ENCODE results near the gene PDIA5.

The PDIA5 gene

DNA sequence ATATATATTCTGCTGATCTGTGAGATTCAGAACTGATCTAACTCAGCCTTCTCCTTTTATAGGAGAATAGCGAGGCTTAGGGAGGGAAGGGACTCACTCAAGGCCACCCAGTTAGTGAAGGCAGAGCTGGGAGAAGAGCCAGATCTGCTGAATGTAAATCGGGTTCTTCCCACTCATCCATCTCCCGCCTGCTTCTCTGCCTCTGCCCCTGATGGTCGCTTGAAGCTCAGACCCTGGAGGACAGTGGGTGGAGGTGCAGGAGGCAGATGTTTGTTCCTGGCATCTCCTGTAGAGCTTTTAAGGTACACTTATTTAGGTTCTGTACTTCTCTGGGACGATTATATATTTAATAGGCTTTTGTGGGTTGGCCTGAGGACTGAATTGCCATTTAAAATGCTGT lies 4.3 kb downstream of the PDIA5 start:
- Mint-ChIP-seq H3K36me3 (no peaks in the 10 kb centered on the region), H3K4me3 (no peak overlapping the region), H3K4me1 (peaks cover 30% of the 10 kb centered on the region), H3K27me3 (peaks cover 12% of the 10 kb centered on the region), H3K27ac (no peak overlapping the region), H3K9me3 (no peaks in the 10 kb centered on the region)
- CTCF ChIA-PET, result interaction anchor here (0.8 to 1.2 kb wide), 3 partner anchors 10 to 199 kb away, joined by 3 read pairs; no protein-coding TSS in a partner anchor
- no peak for DNase-seq

- CTCF ChIA-PET, result interaction anchor here (0.8 to 1.2 kb wide), 3 partner anchors 10 to 198 kb away, joined by 3 read pairs; no protein-coding TSS in a partner anchor
- H3K4me3 Mint-ChIP-seq, result no peak overlapping the region
- no peaks in the 10 kb centered on the region for H3K36me3 Mint-ChIP-seq
- no peaks in the 10 kb centered on the region for H3K9me3 Mint-ChIP-seq
- peaks cover 12% of the 10 kb centered on the region for H3K27me3 Mint-ChIP-seq
- no peak overlapping the region for H3K27ac Mint-ChIP-seq
- peaks cover 31% of the 10 kb centered on the region for H3K4me1 Mint-ChIP-seq
- DNase-seq, result no peak
Measured at GRCh38 chr3:123071581-123071980, 4.8 kb downstream of the PDIA5 start.

DNA sequence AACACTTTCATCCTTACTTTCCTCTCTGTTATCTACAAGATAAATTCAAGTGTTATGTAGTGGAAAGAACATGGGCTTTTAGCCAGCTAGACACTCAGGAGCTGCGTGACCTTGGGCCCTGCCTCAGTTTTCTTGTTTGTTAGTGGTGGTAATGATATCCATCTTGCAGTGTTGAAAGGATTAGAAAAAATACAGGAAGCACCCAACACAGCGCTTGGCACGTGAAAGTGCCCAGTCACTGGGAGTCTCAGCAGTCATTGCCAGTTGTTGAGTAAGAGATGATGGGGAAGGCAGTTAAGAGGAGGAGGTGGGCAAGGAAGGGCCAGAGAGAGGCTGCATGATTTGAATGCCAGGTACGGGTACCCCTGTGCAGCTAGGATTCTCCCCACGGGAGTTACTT lies 5.3 kb downstream of the PDIA5 start:
- Mint-ChIP-seq H3K9me3 (no peaks in the 10 kb centered on the region), H3K4me1 (peaks cover 30% of the 10 kb centered on the region), H3K27me3 (peaks cover 7% of the 10 kb centered on the region), H3K27ac (no peak overlapping the region), H3K36me3 (no peaks in the 10 kb centered on the region), H3K4me3 (no peak overlapping the region)
- CTCF ChIA-PET, result interaction anchor here (1.0 kb wide), 1 partner anchor 9 kb away, joined by 3 read pairs; no protein-coding TSS in a partner anchor
- no peak for DNase-seq

DNA sequence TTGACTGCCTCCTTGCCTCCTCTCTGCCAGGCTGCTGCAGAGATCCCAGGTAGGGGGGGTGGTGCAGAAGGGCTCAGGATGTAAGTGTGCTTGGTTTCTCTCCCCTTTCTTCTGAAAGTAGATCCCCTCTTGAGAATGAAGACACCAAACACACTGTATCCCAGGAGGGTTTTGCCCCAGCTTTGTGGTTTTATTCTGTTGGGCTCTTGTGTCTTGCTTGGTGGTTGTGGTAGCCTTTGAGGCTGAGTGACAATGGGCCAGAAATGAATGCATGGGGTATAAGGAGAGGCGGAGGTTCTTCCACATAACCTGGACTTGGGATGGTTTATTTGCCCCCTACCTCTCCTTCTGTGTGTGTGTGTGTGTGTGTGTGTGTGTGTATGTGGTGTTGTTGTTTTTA lies 5.7 kb downstream of the PDIA5 start:
- Mint-ChIP-seq H3K9me3 (no peaks in the 10 kb centered on the region), H3K27me3 (peaks cover 6% of the 10 kb centered on the region), H3K27ac (no peak overlapping the region), H3K4me1 (peaks cover 29% of the 10 kb centered on the region), H3K4me3 (no peak overlapping the region), H3K36me3 (no peaks in the 10 kb centered on the region)
- CTCF ChIA-PET, result no interaction called here
- DNase-seq, result no peak

DNA sequence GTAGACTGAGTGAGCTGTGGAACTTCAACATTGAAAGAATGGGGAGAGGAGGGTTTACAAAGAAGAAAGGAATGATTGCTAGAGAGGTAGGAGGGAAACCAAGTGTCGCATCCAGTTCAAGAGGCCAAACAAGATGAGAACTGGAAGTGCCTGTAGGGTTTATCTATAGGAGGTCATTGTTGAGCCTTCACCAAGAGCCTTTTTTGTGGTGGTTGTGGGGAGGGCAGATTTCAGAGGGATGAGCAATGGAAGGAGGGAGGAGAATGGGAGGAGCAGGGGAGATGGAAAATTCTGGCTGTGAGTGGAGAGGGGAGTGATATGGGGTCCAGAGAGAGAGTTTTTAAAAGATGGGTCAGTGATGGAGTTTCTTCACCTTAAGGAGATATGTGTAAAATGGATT lies 8.5 kb downstream of the PDIA5 start:
- Mint-ChIP-seq H3K36me3 (no peaks in the 10 kb centered on the region), H3K4me1 (peaks cover 12% of the 10 kb centered on the region), H3K4me3 (no peak overlapping the region), H3K9me3 (no peaks in the 10 kb centered on the region), H3K27me3 (no peaks in the 10 kb centered on the region), H3K27ac (no peak overlapping the region)
- DNase-seq, result no peak
- CTCF ChIA-PET, result no interaction called here

DNA sequence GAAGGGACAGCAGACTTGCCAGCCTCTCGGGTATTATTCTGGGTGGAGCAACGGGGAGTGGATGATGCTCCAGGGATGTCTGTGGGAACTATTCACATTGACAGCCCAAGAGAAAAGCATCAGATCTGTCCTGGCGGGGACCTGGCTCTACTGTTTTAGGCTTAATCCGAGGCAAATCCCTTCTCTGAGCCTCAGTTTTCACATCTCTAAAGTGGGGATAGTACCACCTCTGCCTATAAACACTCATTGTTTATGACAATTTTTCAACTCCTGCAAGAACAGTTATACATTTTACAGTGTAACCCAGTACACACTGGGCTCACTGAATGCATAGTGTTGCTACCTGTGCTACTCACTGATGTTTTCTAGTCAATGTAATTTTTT lies 9.3 kb downstream of the PDIA5 start:
- DNase-seq, result no peak
- CTCF ChIA-PET, result interaction anchor here (1.3 kb wide), 1 partner anchor 17 kb away, joined by 6 read pairs; no protein-coding TSS in a partner anchor
- Mint-ChIP-seq H3K27ac (no peak overlapping the region), H3K4me3 (no peak overlapping the region), H3K9me3 (no peaks in the 10 kb centered on the region), H3K36me3 (no peaks in the 10 kb centered on the region), H3K27me3 (no peaks in the 10 kb centered on the region), H3K4me1 (peaks cover 12% of the 10 kb centered on the region)

GRCh38 chr3:123076496-123077418 lies 9.9 kb downstream of the PDIA5 start:
- Mint-ChIP-seq H3K4me3 (no peak overlapping the region), H3K4me1 (peaks cover 15% of the 10 kb centered on the region), H3K36me3 (no peaks in the 10 kb centered on the region), H3K9me3 (no peaks in the 10 kb centered on the region), H3K27ac (no peak overlapping the region), H3K27me3 (no peaks in the 10 kb centered on the region)
- DNase-seq, result no peak
- CTCF ChIA-PET, result interaction anchor here (1.3 kb wide), 1 partner anchor 16 kb away, joined by 6 read pairs; no protein-coding TSS in a partner anchor

DNA sequence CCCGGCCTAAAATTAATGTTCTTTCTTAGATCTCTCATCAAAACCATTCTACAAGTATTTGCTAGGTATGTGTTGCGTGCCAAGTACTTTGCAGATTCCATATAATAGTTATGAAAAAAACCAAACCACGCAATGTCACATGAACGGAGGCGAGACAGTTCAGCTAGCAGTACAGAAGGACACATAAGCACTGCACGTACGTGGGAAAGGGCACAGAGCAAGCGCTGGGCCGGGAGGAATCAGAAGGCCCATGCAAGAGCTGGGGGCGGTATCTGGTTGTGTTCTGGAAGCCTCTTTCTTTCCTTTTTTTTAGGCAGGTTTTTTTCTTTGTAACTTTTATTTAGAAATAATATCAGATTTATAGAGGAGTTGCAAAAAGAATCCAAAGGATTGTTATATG lies 11.3 kb downstream of the PDIA5 start:
- no peaks in the 10 kb centered on the region for H3K27me3 Mint-ChIP-seq
- CTCF ChIA-PET, result no interaction called here
- DNase-seq, result no peak
- H3K4me3 Mint-ChIP-seq, result no peak overlapping the region
- H3K27ac Mint-ChIP-seq, result no peak overlapping the region
- H3K36me3 Mint-ChIP-seq, result no peaks in the 10 kb centered on the region
- H3K9me3 Mint-ChIP-seq, result no peaks in the 10 kb centered on the region
- H3K4me1 Mint-ChIP-seq, result peaks cover 22% of the 10 kb centered on the region

GRCh38 chr3:123080864-123081562 lies 14.2 kb downstream of the PDIA5 start:
- H3K4me1 Mint-ChIP-seq, result peaks cover 44% of the 10 kb centered on the region
- no peaks in the 10 kb centered on the region for H3K9me3 Mint-ChIP-seq
- no peak for DNase-seq
- CTCF ChIA-PET, result interaction anchor here (0.8 to 1.2 kb wide), 2 partner anchors 9 to 137 kb away, joined by 3 read pairs; no protein-coding TSS in a partner anchor
- no peaks in the 10 kb centered on the region for H3K36me3 Mint-ChIP-seq
- H3K4me3 Mint-ChIP-seq, result no peak overlapping the region
- H3K27me3 Mint-ChIP-seq, result no peaks in the 10 kb centered on the region
- H3K27ac Mint-ChIP-seq, result no peak overlapping the region

DNA sequence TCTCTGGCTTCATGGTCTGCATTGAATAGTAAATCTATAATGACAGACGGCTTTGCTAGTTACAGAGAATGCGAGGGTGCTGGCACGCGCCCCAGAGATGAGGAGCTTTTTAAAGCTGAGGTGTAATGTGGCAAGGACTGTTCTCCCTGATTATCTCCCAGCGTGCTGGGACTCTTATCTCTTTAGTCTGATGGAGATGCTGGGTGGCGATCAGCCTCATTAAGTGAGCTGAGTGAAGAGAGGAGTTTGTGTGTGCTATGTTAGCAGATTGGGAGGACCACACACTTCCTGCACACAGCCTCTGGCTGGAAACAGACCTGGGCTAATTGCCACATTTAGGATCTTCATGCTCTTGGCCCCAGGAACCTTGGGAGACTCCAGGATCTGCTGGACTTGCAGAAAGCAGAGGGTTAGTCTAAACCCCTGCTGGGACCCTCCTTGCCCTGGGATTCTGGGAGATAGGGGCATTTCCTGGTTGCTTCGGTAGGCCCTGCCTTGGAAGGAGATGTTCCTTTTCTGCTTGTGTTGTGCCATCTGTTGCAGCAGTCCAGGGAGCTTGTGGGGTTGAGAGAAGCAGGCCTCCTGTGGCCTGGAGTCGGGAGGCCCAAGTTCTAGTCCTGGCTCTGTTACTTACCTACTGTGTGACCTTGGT lies 15.0 kb downstream of the PDIA5 start:
- no peak overlapping the region for H3K4me3 Mint-ChIP-seq
- H3K9me3 Mint-ChIP-seq, result no peaks in the 10 kb centered on the region
- CTCF ChIA-PET, result interaction anchor here (0.8 to 1.2 kb wide), 2 partner anchors 10 to 138 kb away, joined by 3 read pairs; no protein-coding TSS in a partner anchor
- DNase-seq, result no peak
- H3K27ac Mint-ChIP-seq, result no peak overlapping the region
- H3K27me3 Mint-ChIP-seq, result no peaks in the 10 kb centered on the region
- H3K36me3 Mint-ChIP-seq, result no peaks in the 10 kb centered on the region
- peaks cover 38% of the 10 kb centered on the region for H3K4me1 Mint-ChIP-seq

DNA sequence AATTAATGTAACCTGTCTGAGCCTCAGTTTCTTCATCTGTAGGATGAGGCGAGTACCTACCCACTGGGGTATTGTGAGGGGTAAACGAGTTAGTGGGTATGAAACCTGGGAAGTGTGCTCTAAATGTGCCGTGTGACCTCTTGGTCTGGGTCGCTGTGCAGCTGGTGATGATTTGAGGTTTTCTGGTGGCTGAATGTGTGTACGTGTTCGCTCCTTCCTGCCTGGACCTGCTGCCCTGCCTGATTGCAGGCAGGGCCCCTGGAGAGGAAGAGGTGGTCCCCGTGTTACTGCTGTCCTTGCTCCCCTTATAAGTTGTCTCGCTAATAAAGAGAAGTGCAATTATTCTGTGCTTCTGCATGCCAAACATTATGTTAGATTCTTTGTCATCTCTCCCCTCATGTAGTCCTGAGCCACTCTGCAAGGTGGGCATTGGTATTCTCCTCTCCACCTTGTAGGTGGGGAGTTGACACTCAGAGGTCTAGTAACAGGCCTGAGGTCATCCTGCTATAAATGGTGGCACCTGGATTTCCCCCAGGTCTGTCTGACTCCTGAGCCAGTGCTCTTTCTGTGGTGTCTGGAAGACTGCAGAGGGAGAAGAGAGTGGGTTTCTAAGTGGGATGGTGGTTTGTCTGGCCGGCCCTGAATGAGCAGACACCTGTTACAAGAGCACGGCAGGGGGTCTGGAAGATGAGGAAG lies 15.7 kb downstream of the PDIA5 start:
- H3K4me1 Mint-ChIP-seq, result peaks cover 38% of the 10 kb centered on the region
- DNase-seq, result no peak
- H3K27ac Mint-ChIP-seq, result no peak overlapping the region
- no peaks in the 10 kb centered on the region for H3K36me3 Mint-ChIP-seq
- H3K9me3 Mint-ChIP-seq, result no peaks in the 10 kb centered on the region
- H3K4me3 Mint-ChIP-seq, result no peak overlapping the region
- H3K27me3 Mint-ChIP-seq, result no peaks in the 10 kb centered on the region
- CTCF ChIA-PET, result no interaction called here

DNA sequence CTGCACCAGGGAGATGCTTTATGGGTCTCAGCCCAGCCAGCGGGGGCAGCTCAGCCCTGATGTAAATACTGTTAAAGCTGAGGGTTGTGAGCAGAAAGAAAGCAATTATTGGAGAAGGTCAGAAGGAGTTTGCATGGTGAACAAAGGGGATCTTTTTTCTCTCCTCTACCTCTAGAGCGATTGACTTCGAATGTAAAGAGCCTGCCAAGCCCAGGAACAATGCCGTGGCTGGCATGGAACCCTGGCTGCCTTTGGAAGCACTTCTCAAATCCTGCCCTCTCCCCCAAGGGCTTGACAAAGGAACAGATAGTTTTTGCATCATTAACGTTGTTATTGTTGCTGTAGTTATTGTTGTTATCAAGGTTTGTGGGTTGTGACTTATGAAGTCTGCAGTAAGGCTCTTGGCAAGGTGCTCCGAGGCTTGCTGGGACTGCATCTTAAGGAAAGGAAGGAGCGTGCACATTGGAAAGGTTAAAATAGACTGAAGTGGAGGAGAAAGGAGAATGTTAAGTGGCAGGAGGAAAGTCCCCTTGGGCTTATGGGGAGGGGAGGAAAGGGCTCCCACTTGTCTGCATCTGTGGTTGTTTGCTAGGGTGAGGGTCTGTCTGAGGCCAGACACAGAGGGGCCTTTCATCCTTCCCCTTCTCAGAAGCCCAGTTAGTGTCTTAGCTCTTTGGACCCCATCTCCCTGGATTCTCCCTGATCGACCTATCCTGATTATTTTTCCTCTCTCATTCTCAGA lies 16.7 kb downstream of the PDIA5 start:
- Mint-ChIP-seq H3K9me3 (no peaks in the 10 kb centered on the region), H3K36me3 (no peaks in the 10 kb centered on the region), H3K27me3 (no peaks in the 10 kb centered on the region), H3K4me3 (no peak overlapping the region), H3K4me1 (peaks cover 37% of the 10 kb centered on the region), H3K27ac (no peak overlapping the region)
- CTCF ChIA-PET, result no interaction called here
- no peak for DNase-seq

GRCh38 chr3:123084192-123084591 lies 17.4 kb downstream of the PDIA5 start:
- CTCF ChIA-PET, result no interaction called here
- no peaks in the 10 kb centered on the region for H3K36me3 Mint-ChIP-seq
- H3K4me3 Mint-ChIP-seq, result no peak overlapping the region
- no peaks in the 10 kb centered on the region for H3K27me3 Mint-ChIP-seq
- no peak overlapping the region for H3K27ac Mint-ChIP-seq
- no peak for DNase-seq
- no peaks in the 10 kb centered on the region for H3K9me3 Mint-ChIP-seq
- H3K4me1 Mint-ChIP-seq, result peaks cover 38% of the 10 kb centered on the region
